Stimulated activated naive CD8-positive, alpha-beta T cell treated with anti-CD3 and anti-CD28 coated beads, Interleukin-15, Interleukin-2, amounts not matched to agents 100 ng/mL and 50 ng/mL, for 24 hours (primary cell): ENCODE results near the gene DDX10.

Source experiments
- H3K27ac Mint-ChIP-seq: one replicate; pipeline ENCODE4 v1.8.0; 2021; ENCODE audit warnings: mild to moderate bottlenecking, mixed read lengths
- H3K27me3 Mint-ChIP-seq: one replicate; pipeline ENCODE4 v1.8.0; 2021; ENCODE audit warnings: mixed read lengths
- H3K36me3 Mint-ChIP-seq: one replicate; pipeline ENCODE4 v1.8.0; 2021; ENCODE audit warnings: low read depth, mixed read lengths
- H3K4me1 Mint-ChIP-seq: one replicate; pipeline ENCODE4 v1.8.0; 2021; ENCODE audit warnings: low read depth, mixed read lengths
- H3K4me3 Mint-ChIP-seq: one replicate; pipeline ENCODE4 v1.8.0; 2021; ENCODE audit warnings: mild to moderate bottlenecking, mixed read lengths
- H3K9me3 Mint-ChIP-seq: one replicate; pipeline ENCODE4 v1.8.0; 2021; ENCODE audit warnings: mixed read lengths

Gene DDX10

DNA sequence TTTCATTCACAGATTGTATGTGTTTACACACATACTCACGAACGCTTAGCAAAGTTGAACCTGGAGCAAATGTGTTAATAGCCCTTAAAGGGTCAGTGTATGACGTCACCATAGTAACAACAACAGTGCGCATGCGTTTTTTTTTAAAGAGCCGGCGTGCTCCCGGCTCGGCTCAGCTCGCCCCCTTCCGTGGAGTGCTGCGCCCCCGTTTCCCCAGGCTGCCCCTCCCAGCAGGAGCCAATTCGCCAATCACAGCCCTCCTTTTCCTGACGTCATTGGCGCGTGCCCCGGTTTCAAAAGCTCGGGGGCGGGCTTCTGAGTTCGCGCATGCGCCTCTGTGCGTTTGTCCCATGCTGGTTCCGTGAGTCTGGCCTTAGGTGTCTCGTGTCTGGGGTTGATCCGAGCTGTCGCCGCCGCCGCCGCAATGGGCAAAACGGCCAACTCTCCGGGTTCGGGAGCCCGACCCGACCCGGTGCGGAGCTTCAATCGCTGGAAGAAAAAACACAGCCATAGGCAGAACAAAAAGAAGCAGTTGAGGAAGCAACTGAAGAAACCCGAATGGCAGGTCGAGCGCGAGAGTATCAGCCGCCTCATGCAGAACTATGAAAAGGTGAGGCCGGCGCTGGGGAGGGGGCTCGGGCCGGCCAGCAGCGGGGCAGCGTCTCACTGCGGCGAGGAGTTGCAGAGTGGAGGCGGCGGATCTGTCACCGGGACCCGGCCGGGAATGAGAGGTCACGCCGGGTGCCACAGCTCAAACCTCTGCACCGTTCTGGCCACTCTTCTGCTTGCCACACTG, at the start of gene DDX10:
TSS of gene DDX10 (plus strand) at position 340 of the 796 bp plus-strand sequence. CDS start at position 425, 85 bp downstream.
- no peaks in the 10 kb centered on the region for H3K27me3 Mint-ChIP-seq

GRCh38 chr11:108616549-108616948, 48.3 kb upstream of the DDX10 start:
- H3K27ac Mint-ChIP-seq, result no peak overlapping the region
- no peak overlapping the region for H3K4me3 Mint-ChIP-seq
- H3K4me1 Mint-ChIP-seq, result peaks cover 10% of the 10 kb centered on the region
- no peaks in the 10 kb centered on the region for H3K36me3 Mint-ChIP-seq
- peaks cover 24% of the 10 kb centered on the region for H3K27me3 Mint-ChIP-seq
- no peaks in the 10 kb centered on the region for H3K9me3 Mint-ChIP-seq

More for the DNA sequence above, at the start of gene DDX10:
- peak within 1 kb of the TSS; percentile 100 for H3K4me3 Mint-ChIP-seq
- H3K36me3 Mint-ChIP-seq, result peaks cover 39% of the 10 kb centered on the region
- H3K27ac Mint-ChIP-seq, result peak within 1 kb of the TSS; percentile 99
- no peaks in the 10 kb centered on the region for H3K9me3 Mint-ChIP-seq
- peaks cover 43% of the 10 kb centered on the region for H3K4me1 Mint-ChIP-seq

GRCh38 chr11:108617055-108617454, 47.8 kb upstream of the DDX10 start:
- Mint-ChIP-seq H3K27me3 (peaks cover 23% of the 10 kb centered on the region), H3K4me3 (no peak overlapping the region), H3K4me1 (peaks cover 12% of the 10 kb centered on the region), H3K9me3 (no peaks in the 10 kb centered on the region), H3K36me3 (no peaks in the 10 kb centered on the region), H3K27ac (no peak overlapping the region)

DNA sequence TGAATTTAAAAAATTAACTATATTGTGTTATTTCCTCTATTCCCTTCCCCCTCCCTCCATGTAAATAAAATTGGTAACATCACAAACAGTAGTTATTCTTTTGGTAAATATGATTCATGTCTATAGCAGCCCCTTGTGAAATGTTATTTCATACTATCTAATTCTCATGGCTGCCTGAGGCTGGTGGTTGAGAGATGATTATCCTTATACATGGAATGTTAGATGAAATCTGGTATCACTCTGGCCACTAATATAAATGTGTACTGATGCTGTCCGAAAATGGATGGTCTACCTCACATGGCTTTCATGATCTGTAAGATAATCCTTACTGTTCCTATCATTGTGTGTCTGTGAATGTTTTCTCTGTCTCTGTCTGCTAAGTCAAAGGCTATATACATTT, 46.3 kb upstream of the DDX10 start:
- Mint-ChIP-seq H3K36me3 (no peaks in the 10 kb centered on the region), H3K4me3 (no peak overlapping the region), H3K27me3 (peaks cover 30% of the 10 kb centered on the region), H3K27ac (no peak overlapping the region), H3K9me3 (no peaks in the 10 kb centered on the region), H3K4me1 (peaks cover 13% of the 10 kb centered on the region)

- Mint-ChIP-seq H3K9me3 (no peaks in the 10 kb centered on the region), H3K27ac (peak overlapping the region; percentile 16), H3K4me3 (peak overlapping the region; percentile 14), H3K36me3 (no peaks in the 10 kb centered on the region), H3K4me1 (peaks cover 32% of the 10 kb centered on the region), H3K27me3 (peaks cover 34% of the 10 kb centered on the region)
These were observed 43.7 kb upstream of the DDX10 start for GRCh38 chr11:108620958-108621772.

GRCh38 chr11:108622341-108622740, 42.5 kb upstream of the DDX10 start:
- H3K27ac Mint-ChIP-seq, result no peak overlapping the region
- peaks cover 36% of the 10 kb centered on the region for H3K27me3 Mint-ChIP-seq
- no peaks in the 10 kb centered on the region for H3K9me3 Mint-ChIP-seq
- H3K4me3 Mint-ChIP-seq, result no peak overlapping the region
- no peaks in the 10 kb centered on the region for H3K36me3 Mint-ChIP-seq
- peaks cover 32% of the 10 kb centered on the region for H3K4me1 Mint-ChIP-seq

GRCh38 chr11:108624196-108624925, 40.5 kb upstream of the DDX10 start:
- H3K27me3 Mint-ChIP-seq, result peaks cover 33% of the 10 kb centered on the region
- peak overlapping the region; percentile 17 for H3K4me3 Mint-ChIP-seq
- H3K9me3 Mint-ChIP-seq, result no peaks in the 10 kb centered on the region
- H3K36me3 Mint-ChIP-seq, result no peaks in the 10 kb centered on the region
- H3K27ac Mint-ChIP-seq, result peak overlapping the region; percentile 34
- peaks cover 32% of the 10 kb centered on the region for H3K4me1 Mint-ChIP-seq

- no peak overlapping the region for H3K27ac Mint-ChIP-seq
- H3K36me3 Mint-ChIP-seq, result no peaks in the 10 kb centered on the region
- H3K4me3 Mint-ChIP-seq, result no peak overlapping the region
- H3K9me3 Mint-ChIP-seq, result no peaks in the 10 kb centered on the region
- peaks cover 19% of the 10 kb centered on the region for H3K4me1 Mint-ChIP-seq
- peaks cover 24% of the 10 kb centered on the region for H3K27me3 Mint-ChIP-seq
These were observed 36.5 kb upstream of the DDX10 start for GRCh38 chr11:108628326-108628725.

DNA sequence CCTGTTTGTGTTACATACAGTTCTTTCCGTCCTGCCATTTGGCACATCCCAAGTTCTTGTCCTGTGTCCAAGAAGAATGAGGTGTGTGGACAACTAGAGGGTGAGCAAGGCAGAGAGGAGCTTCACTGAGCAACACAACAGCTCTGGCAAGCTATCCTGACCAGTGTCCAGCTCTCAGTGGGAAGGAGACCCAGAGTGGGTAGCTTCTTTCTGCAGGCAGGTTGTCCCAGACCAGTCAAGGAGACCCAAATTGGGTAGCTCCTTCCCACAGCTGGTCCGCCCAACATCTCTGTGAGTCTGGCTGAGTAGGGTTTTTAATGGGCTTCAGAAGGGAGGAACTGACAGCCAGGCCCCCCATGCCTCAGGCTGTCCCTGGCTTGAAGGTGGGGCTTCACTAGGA, 36.1 kb upstream of the DDX10 start:
- Mint-ChIP-seq H3K4me3 (no peak overlapping the region), H3K36me3 (no peaks in the 10 kb centered on the region), H3K27me3 (peaks cover 24% of the 10 kb centered on the region), H3K27ac (no peak overlapping the region), H3K9me3 (no peaks in the 10 kb centered on the region), H3K4me1 (peaks cover 16% of the 10 kb centered on the region)

GRCh38 chr11:108629274-108629673, 35.6 kb upstream of the DDX10 start:
- no peaks in the 10 kb centered on the region for H3K9me3 Mint-ChIP-seq
- no peaks in the 10 kb centered on the region for H3K36me3 Mint-ChIP-seq
- no peak overlapping the region for H3K27ac Mint-ChIP-seq

GRCh38 chr11:108632041-108632704, 32.7 kb upstream of the DDX10 start:
- Mint-ChIP-seq H3K27me3 (peaks cover 26% of the 10 kb centered on the region), H3K4me1 (no peaks in the 10 kb centered on the region), H3K27ac (no peak overlapping the region)

More at GRCh38 chr11:108629274-108629673, 35.6 kb upstream of the DDX10 start:
- Mint-ChIP-seq H3K4me3 (no peak overlapping the region), H3K4me1 (peaks cover 11% of the 10 kb centered on the region), H3K27me3 (peaks cover 24% of the 10 kb centered on the region)

GRCh38 chr11:108635106-108635505, 29.8 kb upstream of the DDX10 start:
- peaks cover 23% of the 10 kb centered on the region for H3K27me3 Mint-ChIP-seq
- no peaks in the 10 kb centered on the region for H3K9me3 Mint-ChIP-seq

More at GRCh38 chr11:108632041-108632704, 32.7 kb upstream of the DDX10 start:
- Mint-ChIP-seq H3K9me3 (no peaks in the 10 kb centered on the region), H3K4me3 (no peak overlapping the region), H3K36me3 (no peaks in the 10 kb centered on the region)

DNA sequence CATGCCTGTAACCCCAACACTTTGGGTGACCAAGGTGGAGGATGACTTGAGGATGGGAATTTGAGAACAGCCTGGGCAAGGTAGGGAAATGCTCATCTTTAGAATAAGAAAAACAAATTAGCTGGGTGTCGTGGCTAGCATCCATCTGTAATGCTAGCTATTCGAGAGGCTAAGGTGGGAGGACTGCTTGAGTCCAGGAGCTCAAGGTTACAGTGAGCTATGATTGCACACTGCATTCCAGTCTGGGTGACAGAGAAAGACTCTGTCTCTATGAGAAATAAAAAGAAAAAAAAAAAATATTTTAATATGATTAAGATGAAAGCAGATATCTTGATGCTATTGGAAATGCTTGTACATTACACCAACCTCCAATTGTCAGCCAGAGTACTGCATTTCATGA, 28.6 kb upstream of the DDX10 start:
- Mint-ChIP-seq H3K27me3 (peaks cover 23% of the 10 kb centered on the region), H3K9me3 (no peaks in the 10 kb centered on the region), H3K36me3 (no peaks in the 10 kb centered on the region), H3K4me3 (no peak overlapping the region), H3K4me1 (no peaks in the 10 kb centered on the region), H3K27ac (no peak overlapping the region)

More at GRCh38 chr11:108635106-108635505, 29.8 kb upstream of the DDX10 start:
- no peak overlapping the region for H3K27ac Mint-ChIP-seq
- no peaks in the 10 kb centered on the region for H3K4me1 Mint-ChIP-seq
- no peaks in the 10 kb centered on the region for H3K36me3 Mint-ChIP-seq
- no peak overlapping the region for H3K4me3 Mint-ChIP-seq

DNA sequence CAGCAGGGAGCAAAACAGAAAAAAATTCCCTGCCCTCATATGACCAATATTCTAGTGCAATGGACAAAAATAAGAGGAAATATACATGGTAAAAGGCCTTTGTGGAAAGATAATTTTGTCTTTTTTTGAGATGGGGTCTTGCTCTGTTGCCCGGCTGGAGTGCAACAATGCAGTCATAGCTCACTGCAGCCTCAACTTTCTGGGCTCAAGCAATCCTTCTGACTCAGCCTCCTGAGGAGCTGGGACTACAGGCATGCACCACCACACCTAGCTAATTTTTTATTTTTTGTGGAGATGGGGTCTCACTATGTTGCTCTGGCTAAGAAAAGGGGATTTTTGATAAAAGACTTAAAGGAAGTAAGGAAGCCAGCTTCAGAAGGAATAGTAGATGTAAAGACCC, 25.7 kb upstream of the DDX10 start:
- no peaks in the 10 kb centered on the region for H3K36me3 Mint-ChIP-seq
- H3K4me3 Mint-ChIP-seq, result no peak overlapping the region
- H3K9me3 Mint-ChIP-seq, result no peaks in the 10 kb centered on the region

More for the DNA sequence above, 25.7 kb upstream of the DDX10 start:
- no peak overlapping the region for H3K27ac Mint-ChIP-seq
- H3K4me1 Mint-ChIP-seq, result no peaks in the 10 kb centered on the region
- peaks cover 16% of the 10 kb centered on the region for H3K27me3 Mint-ChIP-seq
